ENCODE results near the gene PPP1R13B.

DNA sequence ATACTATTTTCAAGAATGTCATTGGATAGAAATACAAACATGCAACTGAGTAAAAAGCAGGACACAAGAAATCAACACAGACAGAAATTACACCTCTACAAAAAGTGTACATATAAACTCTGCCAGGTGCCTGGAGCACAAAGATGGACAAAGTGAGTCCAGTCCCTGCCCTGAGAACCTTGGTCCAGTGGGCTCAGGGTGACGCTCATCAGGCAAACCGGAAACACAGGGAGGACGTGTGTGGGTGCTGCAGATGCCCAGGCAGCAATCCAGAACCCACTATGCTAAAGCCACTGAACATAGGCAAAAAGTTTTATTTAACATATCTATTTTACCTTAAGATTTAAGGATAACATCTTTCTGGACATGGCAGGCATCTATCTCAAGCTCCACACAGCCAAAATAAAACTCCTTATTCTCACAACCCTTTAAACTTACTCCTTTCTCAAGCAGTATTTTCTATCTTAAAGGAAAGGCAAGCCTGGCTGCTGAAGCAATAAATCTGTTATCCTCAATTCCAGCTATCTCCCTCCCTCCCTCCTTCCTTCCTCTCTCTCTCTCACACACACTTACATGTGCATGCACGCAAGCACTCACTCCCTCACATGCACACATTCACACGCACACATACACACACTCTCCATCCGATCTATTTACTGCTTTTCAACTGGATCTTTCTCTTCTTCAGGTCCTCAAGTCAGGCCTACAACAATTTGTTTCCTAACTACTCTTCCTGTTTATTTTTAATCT lies 10.2 kb downstream of the PPP1R13B start:
- no peak for TF ChIP-seq NRF1 (IDR thresholded peaks at IDR 0.05; ENCODE audit: low read depth, low read length)
- TF ChIP-seq, protein P1, sequence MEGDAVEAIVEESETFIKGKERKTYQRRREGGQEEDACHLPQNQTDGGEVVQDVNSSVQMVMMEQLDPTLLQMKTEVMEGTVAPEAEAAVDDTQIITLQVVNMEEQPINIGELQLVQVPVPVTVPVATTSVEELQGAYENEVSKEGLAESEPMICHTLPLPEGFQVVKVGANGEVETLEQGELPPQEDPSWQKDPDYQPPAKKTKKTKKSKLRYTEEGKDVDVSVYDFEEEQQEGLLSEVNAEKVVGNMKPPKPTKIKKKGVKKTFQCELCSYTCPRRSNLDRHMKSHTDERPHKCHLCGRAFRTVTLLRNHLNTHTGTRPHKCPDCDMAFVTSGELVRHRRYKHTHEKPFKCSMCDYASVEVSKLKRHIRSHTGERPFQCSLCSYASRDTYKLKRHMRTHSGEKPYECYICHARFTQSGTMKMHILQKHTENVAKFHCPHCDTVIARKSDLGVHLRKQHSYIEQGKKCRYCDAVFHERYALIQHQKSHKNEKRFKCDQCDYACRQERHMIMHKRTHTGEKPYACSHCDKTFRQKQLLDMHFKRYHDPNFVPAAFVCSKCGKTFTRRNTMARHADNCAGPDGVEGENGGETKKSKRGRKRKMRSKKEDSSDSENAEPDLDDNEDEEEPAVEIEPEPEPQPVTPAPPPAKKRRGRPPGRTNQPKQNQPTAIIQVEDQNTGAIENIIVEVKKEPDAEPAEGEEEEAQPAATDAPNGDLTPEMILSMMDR (IDR thresholded peaks at IDR 0.05) = no peak
- TF ChIP-seq FOSL2 (IDR thresholded peaks at IDR 0.05; ENCODE audit: borderline replicate concordance, low read depth) = no peak
- no peak for TF ChIP-seq NFIC (IDR thresholded peaks at IDR 0.05; ENCODE audit: borderline replicate concordance)
- no peak for TF ChIP-seq TAF1 (IDR thresholded peaks at IDR 0.05; ENCODE audit: borderline replicate concordance, low read depth, low read length)
- no peak for TF ChIP-seq SMC3 (IDR thresholded peaks at IDR 0.05; ENCODE audit: low read depth, low read length)
- no peak for TF ChIP-seq RXRA (IDR thresholded peaks at IDR 0.05; ENCODE audit: borderline replicate concordance, low read depth)
- TF ChIP-seq ELF1 (IDR thresholded peaks at IDR 0.05) = no peak
- TF ChIP-seq EP300 (IDR thresholded peaks at IDR 0.05; ENCODE audit: borderline replicate concordance in 1 of 2, low read depth in 1 of 2, low read length in 1 of 2) = no peak
- no peak for TF ChIP-seq RAD21 (IDR thresholded peaks at IDR 0.05; ENCODE audit: low read length)
- no peak for TF ChIP-seq GABPA (IDR thresholded peaks at IDR 0.05; ENCODE audit: low read depth)
